Large intestine (tissue), 3 donors: ENCODE results near the gene THOC3. TPM values are rescaled to one million over a fixed set of nuclear protein-coding genes. Genes with fewer than 3 reads are reported as not detected.
"Not testable (repeated sequence)": the region's sequence is repeated elsewhere in the genome, so short reads cannot be mapped to it uniquely, and the experiment has no call there.

Source experiments
- DNase-seq, 2 donors: peaks; one replicate each; pipeline versions ENCODE4 v3.0.0 to v3.0.0-alpha.2; 2013
- H3K27ac ChIP-seq: one replicate; pipeline ENCODE4 v1.5.1; 2013; ENCODE audit warnings: low read length
- H3K27me3 ChIP-seq: 2 replicates; pipeline ENCODE4 v1.6.1; 2013; ENCODE audit warnings: low read length; ENCODE audit not compliant: control insufficient read depth, insufficient read depth
- H3K36me3 ChIP-seq: 2 replicates; pipeline ENCODE4 v1.6.1; 2013; ENCODE audit warnings: low read length; ENCODE audit not compliant: control insufficient read depth, insufficient read depth
- H3K4me1 ChIP-seq: one replicate; pipeline ENCODE4 v1.6.1; 2013; ENCODE audit warnings: low read length; ENCODE audit not compliant: control insufficient read depth, insufficient read depth
- H3K4me3 ChIP-seq: one replicate; pipeline ENCODE4 v1.5.1; 2013; ENCODE audit warnings: low read length
- H3K9me3 ChIP-seq: one replicate; pipeline ENCODE4 v1.6.1; 2013; ENCODE audit warnings: mild to moderate bottlenecking, low read depth, low read length, moderate library complexity; ENCODE audit not compliant: control insufficient read depth
- WGBS: methylation state at CpG from one replicate; pipeline ENCODE4 v1.1.5; 2013; ENCODE audit warnings: low lambda C conversion rate; ENCODE audit not compliant: insufficient coverage; 5-methylcytosine and 5-hydroxymethylcytosine counted together
- polyA plus RNA-seq: library from polyadenylated mRNA; unstranded; fragments of 120-200 nt; gene quantifications from one replicate; pipeline ENCODE4 v1.2.1, GENCODE V29; 2013

Gene THOC3
- polyA plus RNA-seq, 1 donor = 35.6 TPM

DNA sequence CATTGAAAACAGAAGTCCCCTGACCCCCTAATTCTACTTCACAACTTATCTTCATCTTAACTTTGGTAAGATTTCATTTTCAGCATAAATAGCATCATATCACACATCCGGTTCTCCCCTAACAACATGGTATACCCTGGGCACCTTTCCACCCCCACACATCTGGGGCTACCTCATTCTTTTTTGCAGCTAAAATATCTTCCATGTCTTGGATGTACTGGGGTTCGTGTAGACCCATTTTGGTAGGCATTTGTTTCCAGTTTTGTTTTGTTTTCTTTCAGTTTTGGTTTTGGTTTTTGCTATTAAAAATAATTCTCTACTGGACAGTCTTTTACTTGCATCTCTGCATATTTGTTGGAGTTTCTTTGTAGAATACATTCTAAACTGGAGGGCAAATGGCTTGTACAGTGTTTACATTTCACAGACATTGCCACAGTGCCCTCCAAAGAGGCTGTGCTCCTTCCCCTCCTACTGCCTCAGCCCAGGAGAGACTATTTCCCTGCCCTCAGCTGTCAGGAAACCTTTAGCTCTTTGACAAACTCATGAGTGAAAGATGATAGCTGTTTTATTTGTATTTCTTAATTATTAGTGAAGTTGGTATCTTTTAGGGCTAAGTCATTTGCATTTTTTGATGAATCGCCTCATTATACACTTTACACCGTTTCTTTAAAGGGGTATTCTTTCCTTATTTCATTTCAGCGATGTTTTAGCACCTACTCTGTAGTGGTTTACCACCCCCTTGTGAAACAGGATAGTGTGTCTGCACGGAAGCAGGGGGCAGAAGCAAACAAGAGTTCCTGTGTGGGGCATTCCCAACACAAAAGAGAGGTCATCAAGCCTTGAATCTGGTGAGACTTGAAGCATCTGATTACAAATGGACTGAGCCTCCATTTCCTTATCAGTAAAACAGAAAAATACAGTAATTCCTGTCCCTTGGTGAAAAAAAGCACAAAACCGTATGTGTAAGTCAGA lies 52.8 kb downstream of the THOC3 start:
- H3K27me3 ChIP-seq, DNase-seq, H3K4me3 ChIP-seq, H3K36me3 ChIP-seq, H3K27ac ChIP-seq, H3K4me1 ChIP-seq, H3K9me3 ChIP-seq: not testable (repeated sequence)
- WGBS = 20% methylated on average over 1 of the region's 7 CpGs

DNA sequence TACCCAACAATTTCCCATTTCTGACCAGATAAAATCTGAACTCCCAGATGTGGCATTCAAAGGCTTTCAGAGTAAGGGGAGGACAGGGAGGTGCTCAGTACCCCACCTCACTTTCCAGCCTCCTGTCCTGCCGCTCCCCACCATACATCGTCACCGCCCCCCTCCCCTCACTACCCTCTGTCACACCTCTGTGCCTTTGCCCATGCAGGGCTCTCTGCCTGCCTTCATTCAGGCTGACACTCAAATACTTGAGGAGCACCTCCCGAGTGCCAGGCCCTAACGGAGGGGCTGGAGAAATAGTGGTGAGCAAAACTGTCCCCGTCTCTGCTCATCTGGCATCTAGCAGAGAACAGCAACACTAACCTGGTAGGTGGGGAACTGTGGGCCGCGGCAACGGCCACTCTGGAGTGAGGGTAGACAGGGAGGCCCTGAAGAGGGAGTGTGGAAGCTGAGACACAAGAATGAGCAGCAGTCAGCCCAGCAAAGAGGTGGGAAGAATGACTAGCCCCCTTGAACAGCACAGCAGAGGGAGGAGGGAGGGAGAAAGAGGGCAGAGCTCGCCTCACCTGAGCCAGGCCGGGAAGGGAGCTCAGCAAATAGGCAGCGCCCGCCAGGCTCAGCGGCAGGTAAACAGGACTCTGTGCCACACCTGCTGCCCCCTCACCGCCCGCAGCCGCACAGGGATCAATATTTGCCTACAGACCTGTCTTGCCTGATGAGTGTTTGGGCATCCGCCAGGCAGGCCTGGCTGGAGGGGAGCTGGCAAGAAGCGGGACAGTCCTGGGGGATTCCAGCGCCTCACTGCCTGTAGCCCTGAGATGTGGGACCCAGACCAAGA lies 54.1 kb downstream of the THOC3 start:
- not testable (repeated sequence) for H3K36me3 ChIP-seq, H3K27ac ChIP-seq, DNase-seq, H3K9me3 ChIP-seq, H3K27me3 ChIP-seq, H3K4me3 ChIP-seq, H3K4me1 ChIP-seq
- no CpG with 5 or more reads among the region's 20 CpGs for WGBS

DNA sequence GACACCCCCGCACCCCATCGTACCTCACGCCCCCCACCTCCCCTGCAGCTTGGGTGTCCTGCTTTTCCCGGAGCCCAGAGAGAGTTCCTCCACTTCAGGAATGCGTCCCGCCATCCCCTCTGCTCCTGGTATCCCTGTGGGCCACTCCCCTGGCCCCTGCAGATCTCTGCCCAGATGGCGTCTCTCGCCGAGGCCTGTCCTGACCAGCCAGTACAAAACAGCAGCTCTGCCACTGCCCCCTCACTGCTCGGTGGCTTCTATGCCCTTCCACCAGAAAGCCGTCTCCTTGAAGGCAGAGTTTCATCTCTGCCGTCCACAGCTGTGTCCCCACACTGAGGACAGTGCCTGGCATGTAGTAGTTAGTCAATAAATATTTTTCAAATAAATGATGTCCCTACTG lies 58.0 kb downstream of the THOC3 start:
- H3K27me3 ChIP-seq, H3K36me3 ChIP-seq, H3K4me1 ChIP-seq, H3K4me3 ChIP-seq, H3K9me3 ChIP-seq, H3K27ac ChIP-seq, DNase-seq: not testable (repeated sequence)
- no CpG with 5 or more reads among the region's 12 CpGs for WGBS

Other genes starting within 250 kb of the THOC3 start
- gene CPLX2, start 96.7 kb downstream of the THOC3 start, polyA plus RNA-seq = 4.9 TPM